Esophagus muscularis mucosa (tissue), 4 donors: ENCODE results near the gene GRID2. TPM values are rescaled to one million over a fixed set of nuclear protein-coding genes. Genes with fewer than 3 reads are reported as not detected.

Experiments
- DNase-seq: peaks from one replicate; pipeline ENCODE4 v3.0.0-alpha.2; 2017; ENCODE audit errors: extremely low spot score
- H3K27ac ChIP-seq, 4 donors: fragments of 200-600 bp; sonication (generic); replicated peaks in 1 of 4; 1 replicate in 3 of 4; 2 replicates in 1 of 4; pipeline ENCODE4 v1.5.1; 2016 to 2019; ENCODE audit warnings: mild to moderate bottlenecking in 1 of 4
- H3K27me3 ChIP-seq, 4 donors: fragments of 200-600 bp; sonication (generic); one replicate each; pipeline versions ENCODE4 v1.5.1 to v1.6.0; 2016 to 2019
- H3K36me3 ChIP-seq, 4 donors: fragments of 200-600 bp; sonication (generic); one replicate each; pipeline ENCODE4 v1.5.1; 2016 to 2019
- H3K4me1 ChIP-seq, 4 donors: fragments of 200-600 bp; sonication (generic); one replicate each; pipeline ENCODE4 v1.5.1; 2016 to 2019
- H3K4me3 ChIP-seq, 4 donors: fragments of 200-600 bp; sonication (generic); 1 replicate in 2 of 4; 2 replicates in 2 of 4; pipeline ENCODE4 v1.5.1; 2016 to 2019; ENCODE audit warnings: mild to moderate bottlenecking in 4 of 4, moderate library complexity in 1 of 4
- H3K9me3 ChIP-seq, 4 donors: fragments of 200-600 bp; sonication (generic); 1 replicate in 3 of 4; 2 replicates in 1 of 4; pipeline ENCODE4 v1.5.1; 2016 to 2019
- CTCF ChIP-seq, 3 experiments: fragments of 200-600 bp in 2 of 3; fragments of 450-650 bp in 1 of 3; sonication (generic) in 2 of 3; IDR thresholded peaks; one replicate each; pipeline ENCODE4 v1.5.1; 2017 to 2019; ENCODE audit warnings: antibody characterized with exemption in 3 of 3, mild to moderate bottlenecking in 2 of 3, moderate library complexity in 1 of 3
- EP300 ChIP-seq: sonication (generic); formaldehyde crosslinking; IDR thresholded peaks from one replicate; pipeline ENCODE4 v1.6.1; 2017; ENCODE audit warnings: antibody characterized with exemption
- POLR2A ChIP-seq: fragments of 450-650 bp; IDR thresholded peaks from one replicate; pipeline ENCODE4 v1.6.1; 2017; ENCODE audit warnings: antibody characterized with exemption, moderate library complexity, mild to moderate bottlenecking, low read depth
- POLR2AphosphoS5 ChIP-seq, 2 donors: sonication (generic); formaldehyde crosslinking; IDR thresholded peaks; one replicate each; pipeline ENCODE4 v1.6.1; 2017; ENCODE audit warnings: antibody characterized with exemption in 2 of 2
- WGBS: methylation state at CpG from one replicate; pipeline ENCODE4 v1.1.5; 2018; 5-methylcytosine and 5-hydroxymethylcytosine counted together
- intact Hi-C: fragments of 100-400 bp; cut with DNase I; formaldehyde crosslinking; loops from one replicate; pipeline ENCODE4 v1.15.1; 2023
- total RNA-seq, 4 donors: library from RNA; depleted of rRNA; stranded (reverse); fragments of >200 nt; gene quantifications; one replicate each; pipeline versions ENCODE4 v1.1.0 to v1.2.1, GENCODE V29; 2016

The GRID2 gene
- total RNA-seq, 4 donors from 2014 or later = 0.06 to 0.17 TPM; not detected in 2

GRCh38 chr4:92455329-92455839, 151.6 kb downstream of the GRID2 start:
- Histone ChIP-seq H3K36me3 (no peaks in the 10 kb centered on the region), H3K27me3 (no peaks in the 10 kb centered on the region), H3K4me3 (no peak overlapping the region), H3K27ac (no peak overlapping the region), H3K4me1 (no peaks in the 10 kb centered on the region), H3K9me3 (no peaks in the 10 kb centered on the region)
- WGBS = 83% methylated on average over 7 of the region's 7 CpGs
- intact Hi-C loops = no loop called here
- TF ChIP-seq CTCF (IDR thresholded peaks at IDR 0.05) (no peak), POLR2A (no peak)
- no peak for DNase-seq

GRCh38 chr4:92455951-92456350, 152.2 kb downstream of the GRID2 start:
- TF ChIP-seq POLR2A = no peak
- no peak for TF ChIP-seq CTCF (IDR thresholded peaks at IDR 0.05)
- TF ChIP-seq POLR2AphosphoS5 (IDR thresholded peaks at IDR 0.05) = no peak
- TF ChIP-seq EP300 = no peak
- intact Hi-C loops = no loop called here
- no peak overlapping the region for H3K4me3 ChIP-seq
- no peak for DNase-seq
- H3K36me3 ChIP-seq = no peaks in the 10 kb centered on the region
- no peaks in the 10 kb centered on the region for H3K9me3 ChIP-seq
- H3K27me3 ChIP-seq = no peaks in the 10 kb centered on the region
- no peak overlapping the region for H3K27ac ChIP-seq
- 56% methylated on average over 2 of the region's 2 CpGs for WGBS
- no peaks in the 10 kb centered on the region for H3K4me1 ChIP-seq

GRCh38 chr4:92461732-92462131, 158.0 kb downstream of the GRID2 start:
- Histone ChIP-seq H3K4me3 (no peak overlapping the region), H3K27me3 (no peaks in the 10 kb centered on the region), H3K27ac (no peak overlapping the region), H3K4me1 (no peaks in the 10 kb centered on the region), H3K36me3 (no peaks in the 10 kb centered on the region), H3K9me3 (no peaks in the 10 kb centered on the region)
- TF ChIP-seq CTCF (IDR thresholded peaks at IDR 0.05) = no peak
- no peak for TF ChIP-seq POLR2AphosphoS5 (IDR thresholded peaks at IDR 0.05)
- TF ChIP-seq POLR2A = no peak
- no peak for TF ChIP-seq EP300
- DNase-seq = no peak
- 93% methylated on average over 1 of the region's 1 CpG for WGBS
- intact Hi-C loops = no loop called here

GRCh38 chr4:92477298-92477697, 173.5 kb downstream of the GRID2 start:
- Histone ChIP-seq H3K4me1 (no peaks in the 10 kb centered on the region), H3K27me3 (no peaks in the 10 kb centered on the region), H3K9me3 (no peaks in the 10 kb centered on the region), H3K36me3 (no peaks in the 10 kb centered on the region), H3K27ac (no peak overlapping the region), H3K4me3 (no peak overlapping the region)
- TF ChIP-seq EP300 (no peak), CTCF (IDR thresholded peaks at IDR 0.05) (no peak), POLR2A (no peak), POLR2AphosphoS5 (IDR thresholded peaks at IDR 0.05) (no peak)
- intact Hi-C loops = no loop called here
- DNase-seq = no peak
- WGBS = 35% methylated on average over 1 of the region's 1 CpG

GRCh38 chr4:92483341-92483740, 179.6 kb downstream of the GRID2 start:
- intact Hi-C loops = no loop called here
- H3K4me3 ChIP-seq = no peak overlapping the region
- H3K27ac ChIP-seq = no peak overlapping the region
- DNase-seq = no peak
- no peaks in the 10 kb centered on the region for H3K4me1 ChIP-seq
- no peaks in the 10 kb centered on the region for H3K27me3 ChIP-seq
- WGBS = 88% methylated on average over 3 of the region's 3 CpGs
- H3K9me3 ChIP-seq = no peaks in the 10 kb centered on the region
- H3K36me3 ChIP-seq = no peaks in the 10 kb centered on the region
- TF ChIP-seq POLR2A (no peak), POLR2AphosphoS5 (IDR thresholded peaks at IDR 0.05) (no peak), CTCF (IDR thresholded peaks at IDR 0.05) (no peak), EP300 (no peak)
